Astrocyte of the spinal cord (primary cell): Measurements from ENCODE around the gene MPIG6B.

Source experiments
- DNase-seq: peaks from one replicate; pipeline ENCODE4 v3.0.0; 2011; ENCODE audit warnings: low read depth, low spot score
- H3K4me3 ChIP-seq: 2 replicates; pipeline ENCODE4 v1.5.1; 2011; ENCODE audit warnings: low read depth, mild to moderate bottlenecking, low read length, moderate library complexity
- CTCF ChIP-seq: IDR thresholded peaks from 2 replicates; pipeline ENCODE4 v1.5.1; 2012; ENCODE audit warnings: low read depth, mild to moderate bottlenecking, low read length, inconsistent platforms
- in situ Hi-C: cut with HindIII; loops from 2 replicates; pipeline ENCODE4 v1.10.0; 2017; ENCODE audit warnings: low sequenced_read_pairs

Gene MPIG6B

GRCh38 chr6:31722173-31722572 lies 1.0 kb upstream of the MPIG6B start:
- no peak for TF ChIP-seq CTCF
- in situ Hi-C loops = no loop called here
- DNase-seq = no peak
- no peak overlapping the region for H3K4me3 ChIP-seq

GRCh38 chr6:31723980-31724691 lies 963 bp downstream of the MPIG6B start:
- in situ Hi-C loops = no loop called here
- DNase-seq = no peak
- no peak overlapping the region for H3K4me3 ChIP-seq
- no peak for TF ChIP-seq CTCF

- TF ChIP-seq CTCF = no peak
- DNase-seq = no peak
- in situ Hi-C loops = no loop called here
- no peak overlapping the region for H3K4me3 ChIP-seq
Observed at GRCh38 chr6:31725502-31726350, 2.6 kb downstream of the MPIG6B start.

- no peak overlapping the region for H3K4me3 ChIP-seq
- in situ Hi-C loops = no loop called here
- no peak for DNase-seq
- no peak for TF ChIP-seq CTCF
Observed at GRCh38 chr6:31727034-31727716, 4.0 kb downstream of the MPIG6B start.

- TF ChIP-seq CTCF = no peak
- peak overlapping the region; percentile 65 for H3K4me3 ChIP-seq
- DNase-seq = no peak
- in situ Hi-C loops = no loop called here
Observed at GRCh38 chr6:31727717-31728671, 4.8 kb downstream of the MPIG6B start.
